Activated naive CD4-positive, alpha-beta T cell (primary cell): ENCODE results near the gene LAMA3.

Experiments used
- DNase-seq, 4 experiments: peaks; one replicate each; lab custom pipeline; 2025; lab: John Stamatoyannopoulos, UW

LAMA3 gene

GRCh38 chr18:23879126-23879525 is 189.9 kb downstream of the LAMA3 start:
- no peak for DNase-seq

DNA sequence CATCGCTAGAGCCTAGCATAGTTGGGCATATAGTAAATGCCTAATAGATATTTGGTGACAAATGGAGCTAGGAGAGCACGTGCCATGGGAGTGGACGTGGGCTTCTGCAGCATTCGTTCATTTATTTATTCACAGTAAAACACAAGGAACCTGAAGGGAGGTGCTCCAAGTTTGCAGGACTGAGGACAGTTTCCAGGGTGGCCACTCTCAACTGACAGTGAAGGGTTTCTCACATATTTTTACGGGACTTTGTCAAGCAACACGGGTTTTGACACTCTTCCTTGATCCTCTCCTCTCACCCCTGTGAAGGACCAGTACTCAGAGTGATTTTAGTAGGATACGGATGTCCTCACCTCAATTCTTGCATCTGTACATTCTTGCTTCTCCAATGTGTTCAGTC is 190.3 kb downstream of the LAMA3 start:
- no peak for DNase-seq

DNA sequence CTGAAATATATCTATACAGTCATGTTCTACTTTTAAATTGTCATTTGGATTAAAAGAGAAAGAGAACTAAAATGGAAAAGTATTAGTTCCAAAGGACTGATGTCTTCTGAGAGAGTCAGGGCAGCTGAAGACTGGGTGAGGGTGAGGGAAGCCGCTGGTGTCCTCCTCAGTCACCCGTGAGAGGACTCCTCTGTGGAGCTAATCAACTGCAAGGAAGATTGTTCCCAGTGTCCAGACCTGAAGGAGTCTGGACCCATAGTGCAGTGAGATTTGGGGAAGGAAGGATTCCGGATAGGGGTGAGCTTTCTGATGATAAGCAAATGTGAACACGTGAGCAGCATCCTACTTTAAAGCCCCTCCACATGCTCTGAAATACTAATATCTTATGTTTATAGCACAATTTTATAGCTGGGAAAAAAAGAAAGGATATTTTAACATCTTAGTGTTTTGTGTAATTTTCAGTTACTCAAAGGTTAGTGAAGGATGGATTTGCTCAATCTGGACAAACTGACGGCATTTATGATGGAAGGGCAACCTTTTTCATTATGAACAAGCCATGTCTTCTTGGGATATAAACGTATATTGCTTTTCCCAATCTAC is 190.8 kb downstream of the LAMA3 start:
- no peak for DNase-seq

- no peak for DNase-seq
Measured at GRCh38 chr18:23880931-23881617, 191.8 kb downstream of the LAMA3 start.

- DNase-seq: no peak
Measured at GRCh38 chr18:23881778-23882177, 192.5 kb downstream of the LAMA3 start.

DNA sequence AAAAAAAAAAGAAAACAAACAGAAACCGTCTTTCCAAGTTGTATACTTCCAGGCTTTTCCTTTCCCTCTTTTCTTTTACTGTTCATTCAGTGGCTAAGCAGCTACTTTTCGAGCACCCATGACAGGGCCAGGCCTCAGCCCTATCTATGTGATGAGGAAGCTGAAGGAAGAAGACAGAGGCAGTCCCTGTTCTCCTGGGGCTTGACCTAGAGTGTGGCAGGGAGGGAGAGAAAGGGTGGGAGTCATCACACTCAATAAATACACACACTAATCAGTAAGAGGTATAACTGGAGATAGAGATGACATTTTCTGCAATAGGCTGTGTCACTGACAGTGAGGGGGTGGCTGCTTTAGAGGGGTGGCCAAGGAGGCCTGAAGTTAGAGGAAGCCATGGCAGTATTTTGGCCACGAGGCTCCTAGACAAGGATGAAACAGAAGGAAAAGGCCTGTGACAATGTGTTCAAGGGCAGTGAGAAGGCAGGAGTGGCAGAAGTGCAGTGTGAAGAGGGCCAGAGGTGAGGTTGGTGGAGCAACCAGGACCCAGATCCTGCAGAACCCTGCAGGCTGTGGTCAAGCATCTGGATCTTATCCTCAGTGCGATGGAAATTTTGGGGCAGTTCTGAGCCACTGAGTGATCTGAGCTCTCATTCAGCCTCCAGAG is 193.5 kb downstream of the LAMA3 start:
- no peak for DNase-seq

DNA sequence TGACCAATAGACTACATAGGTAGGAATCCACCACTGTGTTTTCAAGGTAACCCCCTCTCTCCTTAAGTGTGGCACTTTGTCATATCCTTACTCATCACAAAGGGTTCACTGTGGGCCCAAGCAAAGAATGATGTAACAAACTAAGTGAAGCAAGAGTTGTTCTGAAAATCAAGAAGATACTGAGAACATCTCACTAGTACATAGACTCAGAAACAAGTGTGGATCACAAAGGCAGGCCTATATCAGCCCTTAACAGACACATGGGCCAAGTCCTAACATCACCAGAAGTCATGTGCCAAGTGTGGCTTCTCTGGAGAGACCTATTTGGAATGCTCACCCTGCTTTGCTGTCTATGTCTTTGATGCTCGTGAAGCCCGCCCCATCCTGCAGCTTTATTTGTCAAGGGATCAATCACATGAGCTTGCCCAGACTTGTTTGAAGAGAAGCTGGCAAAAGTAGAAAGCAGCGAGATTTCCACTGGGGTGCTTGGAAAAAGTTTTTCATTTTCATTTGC is 194.1 kb downstream of the LAMA3 start:
- DNase-seq: no peak

DNA sequence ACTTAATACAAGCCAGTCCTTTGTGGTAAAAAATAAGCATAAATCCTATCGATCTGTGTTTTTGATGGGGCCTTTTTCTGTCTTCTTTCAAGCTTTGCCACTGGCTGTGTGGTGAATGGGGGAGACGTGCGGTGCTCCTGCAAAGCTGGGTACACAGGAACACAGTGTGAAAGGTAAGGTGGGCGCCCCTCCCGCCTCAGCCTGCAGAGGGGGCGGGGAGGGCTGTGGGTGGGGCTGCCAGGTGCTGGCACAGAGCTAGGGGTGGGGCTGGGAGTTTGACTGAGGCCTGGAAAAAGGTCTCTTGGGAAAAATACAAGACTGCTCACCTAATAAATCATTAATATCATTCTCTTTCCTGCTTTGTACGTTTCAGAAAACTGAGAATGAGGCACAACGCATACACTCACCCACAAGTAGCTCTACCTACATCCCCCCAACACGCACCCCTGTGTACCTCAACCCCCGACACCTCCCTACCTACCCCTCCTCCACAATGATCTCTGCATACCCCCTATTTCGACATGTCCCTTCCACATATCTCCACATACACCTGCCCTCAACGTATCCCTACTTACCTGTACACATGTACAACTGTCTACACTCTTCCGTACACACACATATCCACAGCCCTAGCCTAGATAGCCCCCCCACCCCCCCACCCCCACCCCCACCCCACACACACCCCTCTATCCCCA is 195.6 kb downstream of the LAMA3 start:
- no peak for DNase-seq

GRCh38 chr18:23885750-23886149 is 196.5 kb downstream of the LAMA3 start:
- no peak for DNase-seq

- DNase-seq: no peak
Measured at GRCh38 chr18:23887035-23887434, 197.8 kb downstream of the LAMA3 start.

DNA sequence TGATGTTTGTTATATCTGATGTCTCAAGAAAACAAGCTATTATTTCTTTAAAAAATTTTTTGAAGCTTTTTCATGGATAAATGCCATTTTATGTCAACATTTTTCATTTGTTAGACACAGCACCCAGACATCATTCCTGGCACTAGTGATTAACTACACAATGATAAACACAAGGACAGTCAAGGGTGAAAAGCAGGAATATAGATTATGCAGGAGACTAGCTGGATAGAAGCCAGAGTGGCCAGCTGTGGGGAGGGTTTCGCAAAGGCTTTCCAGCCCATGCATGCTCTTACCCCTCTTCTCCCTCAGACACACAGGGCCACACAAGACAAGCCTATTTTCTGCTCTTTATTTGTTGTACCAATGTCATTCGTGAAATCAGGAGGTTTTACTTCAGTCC is 198.2 kb downstream of the LAMA3 start:
- no peak for DNase-seq

DNA sequence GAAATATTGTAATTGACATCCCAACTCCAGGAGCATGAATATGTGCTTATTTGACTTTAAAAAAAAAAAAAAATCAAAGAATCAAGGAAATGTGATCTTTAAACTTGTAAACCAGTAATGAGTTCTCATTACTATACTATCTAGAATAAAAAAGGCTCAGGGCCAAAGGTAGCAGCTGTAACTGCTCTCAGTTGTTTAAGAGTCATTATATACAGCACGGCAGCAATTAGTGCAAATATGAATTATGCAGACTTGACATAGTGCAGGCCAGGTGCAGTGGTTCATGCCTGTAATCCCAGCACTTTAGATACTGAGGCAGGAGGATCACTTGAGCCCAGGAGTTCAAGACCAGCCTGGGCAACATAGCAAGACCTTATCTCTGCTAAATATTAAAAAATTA is 199.6 kb downstream of the LAMA3 start:
- DNase-seq: no peak

DNA sequence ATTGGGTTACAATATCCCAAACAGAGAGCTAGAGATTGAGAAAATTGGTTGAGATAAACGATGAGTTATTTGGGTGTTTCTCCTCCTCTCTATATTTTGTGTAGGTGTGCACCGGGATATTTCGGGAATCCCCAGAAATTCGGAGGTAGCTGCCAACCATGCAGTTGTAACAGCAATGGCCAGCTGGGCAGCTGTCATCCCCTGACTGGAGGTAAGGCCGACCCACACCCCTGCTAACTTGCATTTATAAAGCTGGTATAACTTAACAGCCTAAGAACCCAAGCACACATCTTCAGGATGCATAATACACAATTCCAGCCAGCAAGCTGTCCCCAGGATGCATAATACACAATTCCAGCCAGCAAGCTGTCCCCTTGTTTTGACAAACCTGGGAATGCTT is 200.7 kb downstream of the LAMA3 start:
- no peak for DNase-seq

- no peak for DNase-seq
Measured at GRCh38 chr18:23890589-23890988, 201.3 kb downstream of the LAMA3 start.

DNA sequence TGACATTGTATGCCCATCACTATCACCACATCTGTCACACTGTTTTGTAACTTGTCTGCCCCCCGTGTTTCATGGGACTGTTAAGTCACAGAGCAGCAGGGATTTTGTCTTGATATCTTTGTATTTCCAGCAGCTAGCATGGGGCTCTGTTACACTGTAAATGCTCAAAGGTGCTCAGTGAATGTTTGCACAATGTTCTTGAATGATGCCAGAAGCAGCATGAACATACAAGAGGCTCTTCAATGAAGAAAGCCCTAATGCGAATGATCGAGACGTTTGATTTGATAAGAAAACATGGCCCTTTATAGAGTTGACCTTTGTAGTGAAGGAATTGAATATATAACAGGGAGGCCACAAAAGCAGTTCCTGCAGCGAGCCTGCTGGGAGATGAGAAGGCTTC is 204.4 kb downstream of the LAMA3 start:
- no peak for DNase-seq

GRCh38 chr18:23894661-23895175 is 205.5 kb downstream of the LAMA3 start:
- DNase-seq: no peak

- DNase-seq: no peak
Measured at GRCh38 chr18:23897291-23897690, 208.0 kb downstream of the LAMA3 start.

- DNase-seq: no peak
Measured at GRCh38 chr18:23897733-23898132, 208.5 kb downstream of the LAMA3 start.

DNA sequence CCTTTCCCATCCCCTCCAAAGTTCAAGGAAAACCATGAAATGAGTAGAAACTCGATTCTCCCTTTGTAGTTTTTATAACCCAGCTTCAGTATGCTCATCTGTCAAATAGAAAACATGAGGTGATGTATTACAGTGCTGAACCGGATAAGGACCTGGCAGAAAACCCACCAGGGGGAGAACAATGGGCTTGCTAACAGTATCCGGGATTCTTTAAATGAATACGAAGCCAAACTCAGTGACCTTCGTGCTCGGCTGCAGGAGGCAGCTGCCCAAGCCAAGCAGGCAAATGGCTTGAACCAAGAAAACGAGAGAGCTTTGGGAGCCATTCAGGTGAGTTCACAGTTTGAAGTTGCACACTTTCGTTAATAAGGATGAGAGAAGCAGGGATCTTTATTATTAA is 211.7 kb downstream of the LAMA3 start:
- DNase-seq: no peak

GRCh38 chr18:23902396-23902795 is 213.1 kb downstream of the LAMA3 start:
- no peak for DNase-seq

DNA sequence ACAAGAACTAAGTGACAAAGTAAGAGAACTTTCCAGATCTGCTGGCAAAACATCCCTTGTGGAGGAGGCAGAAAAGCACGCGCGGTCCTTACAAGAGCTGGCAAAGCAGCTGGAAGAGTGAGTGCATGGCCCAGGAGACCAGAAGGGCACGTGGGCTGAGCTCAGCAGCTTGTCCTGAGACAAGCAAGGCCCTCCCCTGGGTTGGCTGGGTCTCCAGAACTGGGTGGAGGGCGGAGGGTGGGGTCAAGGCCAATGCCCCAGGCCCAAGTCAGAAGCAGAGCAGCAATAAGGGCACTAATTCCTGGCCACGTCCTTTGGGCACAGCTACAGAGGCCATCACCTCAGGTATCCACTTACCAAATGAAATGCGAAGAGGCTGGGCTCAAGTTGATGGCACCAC is 214.7 kb downstream of the LAMA3 start:
- DNase-seq: no peak

DNA sequence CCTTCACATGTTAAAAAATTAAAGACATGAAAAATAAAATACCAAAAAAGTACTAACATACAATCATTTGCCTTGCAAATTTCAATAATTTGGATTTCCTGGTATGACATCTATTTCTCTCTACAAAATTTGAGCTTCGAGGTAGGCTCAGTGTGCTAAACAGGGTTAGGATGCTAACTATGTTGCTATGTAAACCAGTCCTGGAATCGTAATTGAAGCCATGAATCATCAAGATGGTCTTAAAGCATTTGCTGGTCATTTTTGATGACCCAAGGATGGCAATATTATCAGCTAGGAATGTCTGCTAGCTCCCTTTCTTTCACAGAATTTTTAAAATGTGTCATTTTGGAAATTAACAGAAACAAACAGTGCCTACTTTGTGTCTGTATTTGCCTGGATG is 217.4 kb downstream of the LAMA3 start:
- no peak for DNase-seq

DNA sequence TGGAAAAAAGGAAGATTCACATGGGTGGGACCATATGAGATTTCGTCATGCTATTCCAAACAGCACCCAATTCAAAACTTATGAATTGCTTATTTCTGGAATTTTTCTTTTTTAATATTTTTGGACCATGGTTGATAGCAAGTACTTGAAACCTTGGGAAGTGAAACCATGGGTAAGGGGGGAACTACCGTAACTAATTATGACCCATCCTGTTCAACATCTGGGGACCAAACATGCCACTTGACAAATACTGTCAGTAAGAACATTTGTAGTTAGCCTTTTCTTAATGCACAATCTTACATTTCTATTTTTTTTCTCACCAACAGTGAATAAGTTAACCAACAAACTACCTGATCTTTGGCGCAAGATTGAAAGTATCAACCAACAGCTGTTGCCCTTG is 219.6 kb downstream of the LAMA3 start:
- no peak for DNase-seq
